NCI-H1436 treated with DMSO at 0.1 percent for 48 hours (cell line): Measurements from ENCODE around the gene SLC44A1.

Experiments used
- DNase-seq: peaks from one replicate; lab custom pipeline; 2025; lab: John Stamatoyannopoulos, UW

SLC44A1 gene

DNA sequence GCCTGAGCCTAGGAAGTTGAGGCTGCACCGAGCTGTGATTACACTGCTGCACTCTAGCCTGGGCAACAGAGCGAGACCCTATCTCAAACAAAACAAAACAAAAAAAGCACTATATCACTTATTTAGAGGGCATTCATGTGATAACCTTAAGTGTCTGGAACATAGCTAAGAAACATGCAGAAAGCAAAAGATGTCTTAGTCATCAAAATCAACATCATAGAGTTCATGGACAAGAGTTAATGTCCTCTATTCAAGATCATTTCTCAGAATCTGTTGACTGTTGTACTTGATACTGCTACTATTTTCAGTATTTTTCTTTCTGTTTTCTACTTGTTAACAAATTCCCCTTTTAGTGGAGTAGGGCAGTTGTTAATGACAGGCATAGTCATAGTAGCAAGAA, 228.8 kb downstream of the SLC44A1 start:
- DNase-seq: no peak

GRCh38 chr9:105475302-105475701, 230.9 kb downstream of the SLC44A1 start:
- DNase-seq: no peak

DNA sequence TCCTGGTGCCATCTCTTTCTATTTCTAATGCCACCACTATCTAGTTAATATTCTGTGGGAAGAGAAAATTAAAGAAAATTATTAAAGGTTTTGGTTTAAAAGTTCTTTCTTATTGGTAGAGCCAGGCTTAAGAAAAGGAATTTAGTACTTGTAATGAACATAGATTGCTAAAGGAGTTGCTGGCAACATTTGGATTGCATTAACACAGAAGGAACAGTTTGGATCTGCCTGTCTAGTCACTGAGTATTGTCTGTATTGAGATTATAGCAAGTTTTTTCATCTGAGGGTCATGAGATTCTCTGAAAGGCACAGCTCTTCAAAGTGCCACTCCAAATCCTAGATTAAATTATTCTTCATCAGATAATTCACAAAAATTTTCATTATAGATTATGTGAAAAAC, 235.4 kb downstream of the SLC44A1 start:
- DNase-seq: no peak

DNA sequence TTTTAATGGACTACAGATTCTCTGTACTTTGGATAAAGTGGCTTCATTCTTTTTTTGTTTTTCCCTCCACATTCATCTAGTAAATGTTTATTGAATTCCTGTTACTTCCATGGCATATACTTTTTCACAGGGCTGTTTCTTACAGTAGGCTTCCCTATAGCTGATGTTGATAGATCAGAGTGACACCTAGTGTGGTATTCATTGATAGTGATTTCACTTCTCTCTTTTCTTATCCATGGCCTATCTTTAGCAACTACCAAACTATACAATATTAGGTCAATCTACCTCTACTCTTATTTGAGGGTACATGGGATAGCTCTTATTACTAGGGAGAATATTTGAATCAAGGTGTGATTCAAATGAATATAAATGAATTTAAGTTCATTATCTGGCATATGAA, 239.2 kb downstream of the SLC44A1 start:
- no peak for DNase-seq

DNA sequence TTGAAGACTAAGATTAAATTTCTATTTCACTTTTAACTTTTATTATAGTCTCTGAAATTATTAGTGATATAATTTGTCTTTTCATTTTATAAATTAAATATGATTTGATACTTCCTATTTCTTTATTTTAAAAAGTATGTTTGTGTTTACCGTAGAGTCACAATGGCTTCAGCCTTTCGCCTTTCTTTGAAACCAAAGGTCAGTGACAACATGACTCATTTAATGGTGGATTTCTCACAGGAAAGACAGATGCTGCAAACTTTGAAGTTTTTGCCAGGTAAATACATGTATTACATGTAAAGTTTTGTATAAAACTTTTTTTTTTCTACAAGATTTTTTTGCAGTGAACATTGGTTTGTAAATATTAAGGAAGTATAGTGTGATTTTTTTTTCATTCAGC, 239.8 kb downstream of the SLC44A1 start:
- no peak for DNase-seq

- DNase-seq: no peak
These were observed 240.7 kb downstream of the SLC44A1 start for GRCh38 chr9:105485131-105485530.
